Astrocyte (in vitro differentiated cells and primary cell): Measurements from ENCODE around the gene SKA2. TPM values are rescaled to one million over a fixed set of nuclear protein-coding genes. Genes with fewer than 3 reads are reported as not detected.
A peak's percentile ranks its signal among the peaks of the same experiment; 100 is the strongest.

Experiments
- DNase-seq: peaks from one replicate; pipeline ENCODE4 v3.0.0-alpha.2; 2010; ENCODE audit warnings: low read depth
- FAIRE-seq: peaks from 2 replicates; lab custom pipeline; 2011; peaks lifted over from hg19 to GRCh38; lab: Jason Lieb, UNC
- H2AFZ ChIP-seq: 2 replicates; pipeline ENCODE4 v1.6.0; 2012; ENCODE audit warnings: low read depth, low read length, inconsistent platforms
- H3K27ac ChIP-seq: 2 replicates; pipeline ENCODE4 v1.5.1; 2011; ENCODE audit warnings: low read depth, low read length, inconsistent platforms
- H3K27me3 ChIP-seq: 2 replicates; pipeline ENCODE4 v1.6.0; 2011; ENCODE audit warnings: low read length, inconsistent platforms; ENCODE audit not compliant: insufficient read depth
- H3K36me3 ChIP-seq: 2 replicates; pipeline ENCODE4 v1.5.1; 2011; ENCODE audit warnings: low read length, inconsistent platforms; ENCODE audit not compliant: insufficient read depth
- H3K4me1 ChIP-seq: 2 replicates; pipeline ENCODE4 v1.5.1; 2011; ENCODE audit warnings: low read length, inconsistent platforms; ENCODE audit not compliant: insufficient read depth
- H3K4me2 ChIP-seq: 2 replicates; pipeline ENCODE4 v1.6.0; 2012; ENCODE audit warnings: low read length, inconsistent platforms
- H3K4me3 ChIP-seq: 2 replicates; pipeline ENCODE4 v1.5.1; 2011; ENCODE audit warnings: low read depth, mild to moderate bottlenecking, low read length, inconsistent platforms; ENCODE audit not compliant: insufficient read depth
- H3K79me2 ChIP-seq: 2 replicates; pipeline ENCODE4 v1.6.0; 2012; ENCODE audit warnings: mild to moderate bottlenecking, low read length, inconsistent platforms; ENCODE audit not compliant: insufficient read depth
- H3K9ac ChIP-seq: 2 replicates; pipeline ENCODE4 v1.6.0; 2012; ENCODE audit warnings: mild to moderate bottlenecking, low read length, inconsistent platforms
- H3K9me3 ChIP-seq: 2 replicates; pipeline ENCODE4 v1.5.1; 2012; ENCODE audit warnings: low read depth, mild to moderate bottlenecking, low read length, inconsistent platforms; ENCODE audit not compliant: insufficient read depth
- H4K20me1 ChIP-seq: 2 replicates; pipeline ENCODE4 v1.6.0; 2012; ENCODE audit warnings: low read length, inconsistent platforms; ENCODE audit not compliant: insufficient read depth
- H3K27ac Mint-ChIP-seq: one replicate; pipeline ENCODE4 v1.8.0; 2021; ENCODE audit warnings: mild to moderate bottlenecking, mixed read lengths; ENCODE audit not compliant: unreplicated experiment
- H3K27me3 Mint-ChIP-seq: one replicate; pipeline ENCODE4 v1.8.0; 2021; ENCODE audit warnings: low read depth, mixed read lengths; ENCODE audit not compliant: unreplicated experiment
- H3K36me3 Mint-ChIP-seq: one replicate; pipeline ENCODE4 v1.8.0; 2021; ENCODE audit warnings: low read depth, mixed read lengths; ENCODE audit not compliant: unreplicated experiment
- H3K4me1 Mint-ChIP-seq: one replicate; pipeline ENCODE4 v1.8.0; 2021; ENCODE audit warnings: low read depth, mixed read lengths; ENCODE audit not compliant: unreplicated experiment
- H3K4me3 Mint-ChIP-seq: one replicate; pipeline ENCODE4 v1.8.0; 2021; ENCODE audit warnings: mild to moderate bottlenecking, moderate library complexity, mixed read lengths; ENCODE audit not compliant: unreplicated experiment
- H3K9me3 Mint-ChIP-seq: one replicate; pipeline ENCODE4 v1.8.0; 2021; ENCODE audit warnings: mild to moderate bottlenecking, mixed read lengths; ENCODE audit not compliant: unreplicated experiment
- CTCF ChIP-seq: IDR thresholded peaks from 2 replicates; pipeline ENCODE4 v1.5.1; 2011; ENCODE audit warnings: low read depth, mild to moderate bottlenecking, inconsistent platforms, low read length, moderate library complexity; ENCODE audit not compliant: insufficient read depth
- EZH2 ChIP-seq: IDR thresholded peaks from 2 replicates; pipeline ENCODE4 v1.6.1; 2012; ENCODE audit warnings: mild to moderate bottlenecking, low read length, inconsistent platforms; ENCODE audit not compliant: insufficient read depth
- total RNA-seq: library from RNA; stranded (reverse); gene quantifications from 2 replicates; pipeline ENCODE4 v1.2.1, GENCODE V29; 2021

Gene SKA2
- total RNA-seq, 1 donor from 2014 or later = 42.6 TPM

GRCh38 chr17:59151006-59151405 lies 4.0 kb downstream of the SKA2 start:
- Histone ChIP-seq H3K36me3 (no peaks in the 10 kb centered on the region), H3K27ac (no peak overlapping the region), H3K9ac (no peak overlapping the region), H3K9me3 (no peaks in the 10 kb centered on the region), H4K20me1 (peaks cover 18% of the 10 kb centered on the region), H3K27me3 (no peaks in the 10 kb centered on the region), H3K4me2 (peak overlapping the region; percentile 88), H3K4me3 (peak overlapping the region; percentile 90), H3K79me2 (peaks cover 86% of the 10 kb centered on the region), H2AFZ (no peak overlapping the region), H3K4me1 (peaks cover 27% of the 10 kb centered on the region)
- Mint-ChIP-seq H3K36me3 (no peaks in the 10 kb centered on the region), H3K4me1 (peaks cover 22% of the 10 kb centered on the region), H3K4me3 (no peak overlapping the region), H3K27me3 (no peaks in the 10 kb centered on the region), H3K9me3 (no peaks in the 10 kb centered on the region), H3K27ac (no peak overlapping the region)
- TF ChIP-seq EZH2 = no peak
- TF ChIP-seq CTCF = no peak
- no peak for DNase-seq
- FAIRE-seq = no peak

- no peak overlapping the region for H3K27ac Mint-ChIP-seq
- Histone ChIP-seq H3K9ac (no peak overlapping the region), H3K27me3 (no peaks in the 10 kb centered on the region), H3K27ac (no peak overlapping the region), H3K4me2 (no peak overlapping the region), H3K4me3 (no peak overlapping the region), H4K20me1 (peaks cover 27% of the 10 kb centered on the region), H2AFZ (no peak overlapping the region), H3K36me3 (no peaks in the 10 kb centered on the region), H3K79me2 (peaks cover 95% of the 10 kb centered on the region), H3K9me3 (no peaks in the 10 kb centered on the region), H3K4me1 (peaks cover 27% of the 10 kb centered on the region)
- TF ChIP-seq CTCF (no peak), EZH2 (no peak)
- H3K36me3 Mint-ChIP-seq = no peaks in the 10 kb centered on the region
- DNase-seq = no peak
- no peak for FAIRE-seq
- H3K27me3 Mint-ChIP-seq = no peaks in the 10 kb centered on the region
- no peak overlapping the region for H3K4me3 Mint-ChIP-seq
- H3K9me3 Mint-ChIP-seq = no peaks in the 10 kb centered on the region
- H3K4me1 Mint-ChIP-seq = peaks cover 23% of the 10 kb centered on the region
Measured at GRCh38 chr17:59149841-59150511, 5.0 kb downstream of the SKA2 start.

- Histone ChIP-seq H3K4me1 (peaks cover 27% of the 10 kb centered on the region), H3K27me3 (no peaks in the 10 kb centered on the region), H3K27ac (no peak overlapping the region), H3K4me3 (no peak overlapping the region), H3K9ac (no peak overlapping the region), H3K4me2 (peak overlapping the region; percentile 16), H3K9me3 (no peaks in the 10 kb centered on the region), H4K20me1 (peaks cover 27% of the 10 kb centered on the region), H3K36me3 (no peaks in the 10 kb centered on the region), H2AFZ (no peak overlapping the region), H3K79me2 (peaks cover 100% of the 10 kb centered on the region)
- Mint-ChIP-seq H3K36me3 (no peaks in the 10 kb centered on the region), H3K9me3 (no peaks in the 10 kb centered on the region), H3K4me3 (no peak overlapping the region), H3K27me3 (no peaks in the 10 kb centered on the region), H3K27ac (no peak overlapping the region), H3K4me1 (peaks cover 23% of the 10 kb centered on the region)
- no peak for TF ChIP-seq CTCF
- no peak for TF ChIP-seq EZH2
- DNase-seq (no peak), FAIRE-seq (no peak)
Measured at GRCh38 chr17:59149051-59149450, 5.9 kb downstream of the SKA2 start.
